Activated naive CD8-positive, alpha-beta T cell treated with anti-CD3 and anti-CD28 coated beads for 36 hours (primary cell): ENCODE results near the gene SPDYC. TPM values are rescaled to one million over a fixed set of nuclear protein-coding genes. Genes with fewer than 3 reads are reported as not detected.
"Not testable (repeated sequence)": the region's sequence is repeated elsewhere in the genome, so short reads cannot be mapped to it uniquely, and the experiment has no call there.

ENCODE experiments used
- DNase-seq: peaks from one replicate; pipeline ENCODE4 v3.0.0; 2021
- H3K27ac Mint-ChIP-seq: one replicate; pipeline ENCODE4 v1.8.0; 2022; ENCODE audit warnings: mild to moderate bottlenecking, moderate library complexity, mixed read lengths
- H3K27me3 Mint-ChIP-seq: one replicate; pipeline ENCODE4 v1.8.0; 2022; ENCODE audit warnings: mild to moderate bottlenecking, mixed read lengths
- H3K36me3 Mint-ChIP-seq: one replicate; pipeline ENCODE4 v1.8.0; 2021; ENCODE audit warnings: mild to moderate bottlenecking, mixed read lengths
- H3K4me1 Mint-ChIP-seq: one replicate; pipeline ENCODE4 v1.8.0; 2021; ENCODE audit warnings: mixed read lengths
- H3K4me3 Mint-ChIP-seq: one replicate; pipeline ENCODE4 v1.8.0; 2022; ENCODE audit warnings: mild to moderate bottlenecking, moderate library complexity, mixed read lengths
- H3K9me3 Mint-ChIP-seq: one replicate; pipeline ENCODE4 v1.8.0; 2022; ENCODE audit warnings: mixed read lengths
- total RNA-seq, 2 experiments: library from RNA; stranded (reverse); gene quantifications; one replicate each; pipeline ENCODE4 v1.2.3, GENCODE V29; 2021

Gene SPDYC
- total RNA-seq, 2 experiments from 2014 or later = not detected

GRCh38 chr11:65131417-65131776, 38.6 kb upstream of the SPDYC start:
- peaks cover 6% of the 10 kb centered on the region for H3K36me3 Mint-ChIP-seq
- H3K27me3 Mint-ChIP-seq = no peaks in the 10 kb centered on the region
- peaks cover 21% of the 10 kb centered on the region for H3K4me1 Mint-ChIP-seq
- H3K27ac Mint-ChIP-seq = no peak overlapping the region
- no peak for DNase-seq
- H3K9me3 Mint-ChIP-seq = no peaks in the 10 kb centered on the region
- H3K4me3 Mint-ChIP-seq = no peak overlapping the region

DNA sequence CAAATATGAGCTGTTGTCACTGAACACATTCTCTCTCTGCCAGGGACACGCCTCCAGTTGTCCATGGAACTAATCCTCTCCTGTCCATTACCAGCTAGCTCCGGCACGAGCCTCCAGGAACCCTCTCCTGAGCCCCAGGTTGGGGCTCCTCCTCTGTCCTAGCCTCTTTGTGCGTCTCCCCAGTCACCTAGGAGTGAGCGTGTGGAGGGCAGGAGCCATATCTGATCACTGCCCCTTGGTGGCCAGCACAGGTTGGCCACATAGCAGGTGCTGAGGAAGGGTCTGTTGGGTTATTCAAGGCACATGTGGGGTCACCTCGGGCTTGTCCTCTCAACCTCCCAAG, 38.2 kb upstream of the SPDYC start:
- no peaks in the 10 kb centered on the region for H3K27me3 Mint-ChIP-seq
- H3K4me1 Mint-ChIP-seq = peaks cover 24% of the 10 kb centered on the region
- no peaks in the 10 kb centered on the region for H3K9me3 Mint-ChIP-seq
- no peak for DNase-seq
- H3K36me3 Mint-ChIP-seq = peaks cover 6% of the 10 kb centered on the region
- no peak overlapping the region for H3K4me3 Mint-ChIP-seq
- no peak overlapping the region for H3K27ac Mint-ChIP-seq

DNA sequence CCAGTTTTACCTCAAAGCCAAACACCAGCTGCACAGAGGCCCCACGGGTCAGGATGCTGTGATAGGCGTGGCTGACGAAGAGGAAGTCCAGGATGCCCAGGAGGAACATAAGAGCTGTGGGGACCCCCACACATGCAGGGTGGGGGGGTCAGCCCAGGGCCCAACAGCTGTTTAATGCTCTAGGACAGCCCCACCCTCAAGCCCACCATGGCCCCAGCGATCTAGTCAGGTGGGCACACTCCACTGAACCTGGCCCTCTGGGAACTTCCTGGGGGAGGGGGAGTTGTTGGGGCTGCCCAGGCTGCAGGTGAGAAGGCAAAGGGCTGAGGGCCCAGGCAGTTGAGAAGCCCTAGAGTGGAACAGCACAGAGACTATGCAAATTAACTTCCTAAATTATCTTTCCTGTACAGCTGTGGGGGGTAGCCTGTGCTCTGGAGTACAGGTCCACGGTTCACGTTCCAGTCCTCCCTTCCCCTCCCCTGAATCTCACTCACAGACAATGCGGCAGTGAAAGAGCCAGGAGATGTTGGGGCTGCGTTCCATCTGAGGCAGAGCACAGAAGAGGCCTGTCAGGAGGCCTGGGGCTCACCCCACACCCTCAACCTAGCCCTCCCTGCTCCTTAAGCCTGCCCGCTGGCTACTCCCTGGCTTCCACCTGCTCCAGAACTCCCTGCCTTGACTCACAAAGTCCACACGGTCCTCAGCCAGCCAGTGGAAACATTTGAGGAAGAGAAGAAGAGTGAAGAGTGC, 37.6 kb upstream of the SPDYC start:
- no peaks in the 10 kb centered on the region for H3K9me3 Mint-ChIP-seq
- H3K27me3 Mint-ChIP-seq = no peaks in the 10 kb centered on the region
- DNase-seq = no peak
- peaks cover 24% of the 10 kb centered on the region for H3K4me1 Mint-ChIP-seq
- peaks cover 6% of the 10 kb centered on the region for H3K36me3 Mint-ChIP-seq
- H3K4me3 Mint-ChIP-seq = peak overlapping the region; percentile 98
- peak overlapping the region; percentile 99 for H3K27ac Mint-ChIP-seq

DNA sequence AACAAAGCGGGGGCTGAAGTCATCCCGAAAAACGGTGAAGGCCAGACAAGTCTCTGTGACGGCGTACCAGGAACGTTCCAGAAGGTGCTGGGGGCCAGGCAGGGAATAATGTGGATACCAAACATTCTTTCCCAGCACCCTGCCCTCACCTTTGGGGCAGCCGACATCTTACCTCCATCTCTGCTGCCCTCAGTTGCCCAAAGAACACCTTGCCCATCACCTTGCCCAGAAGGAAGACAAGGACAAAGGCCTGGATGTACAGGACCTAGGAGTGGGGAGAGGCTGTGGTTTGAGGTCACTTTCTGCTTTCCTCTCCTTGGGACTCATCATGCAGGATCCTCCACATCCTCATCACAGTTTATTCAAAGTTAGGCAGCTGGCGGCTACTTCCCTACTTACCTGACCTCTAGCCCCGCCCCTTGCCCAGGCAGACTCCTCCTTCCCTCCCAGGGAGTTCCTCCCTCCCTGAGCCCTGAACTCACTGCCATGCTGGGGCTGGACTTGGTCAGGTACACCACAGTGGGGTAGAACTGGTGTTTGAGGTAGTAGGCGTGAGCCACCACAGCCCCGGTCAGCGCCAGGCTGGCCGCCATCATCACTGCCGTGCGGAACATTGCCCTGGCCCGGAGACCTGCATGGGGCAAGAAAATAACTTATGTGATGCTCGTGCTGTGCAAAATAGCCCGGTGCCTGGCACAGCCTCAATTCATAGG, 36.9 kb upstream of the SPDYC start:
- no peaks in the 10 kb centered on the region for H3K9me3 Mint-ChIP-seq
- no peaks in the 10 kb centered on the region for H3K27me3 Mint-ChIP-seq
- DNase-seq = peak; percentile 61
- H3K27ac Mint-ChIP-seq = peak overlapping the region; percentile 99
- H3K4me3 Mint-ChIP-seq = peak overlapping the region; percentile 98
- H3K36me3 Mint-ChIP-seq = peaks cover 6% of the 10 kb centered on the region
- peaks cover 24% of the 10 kb centered on the region for H3K4me1 Mint-ChIP-seq

- peaks cover 6% of the 10 kb centered on the region for H3K36me3 Mint-ChIP-seq
- peak overlapping the region; percentile 98 for H3K4me3 Mint-ChIP-seq
- no peaks in the 10 kb centered on the region for H3K9me3 Mint-ChIP-seq
- peak overlapping the region; percentile 99 for H3K27ac Mint-ChIP-seq
- DNase-seq = no peak
- peaks cover 24% of the 10 kb centered on the region for H3K4me1 Mint-ChIP-seq
- H3K27me3 Mint-ChIP-seq = no peaks in the 10 kb centered on the region
Measured at GRCh38 chr11:65133724-65134123, 36.3 kb upstream of the SPDYC start.

GRCh38 chr11:65134240-65134951, 35.6 kb upstream of the SPDYC start, which contains the start of gene SYVN1:
SYVN1 (minus strand) TSS chr11:65134519; CDS start chr11:65133601, 918 bp downstream.
- peaks cover 6% of the 10 kb centered on the region for H3K36me3 Mint-ChIP-seq
- H3K4me3 Mint-ChIP-seq = peak within 1 kb of the TSS; percentile 98

GRCh38 chr11:65134952-65135632, 34.9 kb upstream of the SPDYC start:
- H3K27ac Mint-ChIP-seq = peak overlapping the region; percentile 99
- peaks cover 6% of the 10 kb centered on the region for H3K36me3 Mint-ChIP-seq
- H3K9me3 Mint-ChIP-seq = no peaks in the 10 kb centered on the region
- peak; percentile 81 for DNase-seq
- peak overlapping the region; percentile 98 for H3K4me3 Mint-ChIP-seq
- H3K4me1 Mint-ChIP-seq = peaks cover 24% of the 10 kb centered on the region
- H3K27me3 Mint-ChIP-seq = no peaks in the 10 kb centered on the region

More at GRCh38 chr11:65134240-65134951, 35.6 kb upstream of the SPDYC start, which contains the start of gene SYVN1:
- Mint-ChIP-seq H3K4me1 (peaks cover 24% of the 10 kb centered on the region), H3K9me3 (no peaks in the 10 kb centered on the region), H3K27ac (peak within 1 kb of the TSS; percentile 99), H3K27me3 (no peaks in the 10 kb centered on the region)
- peak; percentile 92 for DNase-seq

- Mint-ChIP-seq H3K27ac (peak overlapping the region; percentile 99), H3K4me1 (peaks cover 24% of the 10 kb centered on the region), H3K27me3 (no peaks in the 10 kb centered on the region), H3K4me3 (peak overlapping the region; percentile 98), H3K9me3 (no peaks in the 10 kb centered on the region), H3K36me3 (peaks cover 6% of the 10 kb centered on the region)
- DNase-seq = no peak
Measured at GRCh38 chr11:65135633-65136145, 34.3 kb upstream of the SPDYC start.

GRCh38 chr11:65136515-65137096, 33.4 kb upstream of the SPDYC start:
- Mint-ChIP-seq H3K4me1 (peaks cover 24% of the 10 kb centered on the region), H3K36me3 (peaks cover 2% of the 10 kb centered on the region), H3K27me3 (no peaks in the 10 kb centered on the region), H3K4me3 (no peak overlapping the region), H3K27ac (peak overlapping the region; percentile 81), H3K9me3 (no peaks in the 10 kb centered on the region)
- DNase-seq = no peak

GRCh38 chr11:65141896-65142494, 28.0 kb upstream of the SPDYC start:
- Mint-ChIP-seq H3K4me3 (no peak overlapping the region), H3K27ac (no peak overlapping the region), H3K4me1 (no peaks in the 10 kb centered on the region), H3K9me3 (no peaks in the 10 kb centered on the region), H3K27me3 (no peaks in the 10 kb centered on the region), H3K36me3 (no peaks in the 10 kb centered on the region)
- DNase-seq = no peak

- no peak overlapping the region for H3K27ac Mint-ChIP-seq
- peaks cover 5% of the 10 kb centered on the region for H3K4me1 Mint-ChIP-seq
- DNase-seq = no peak
- no peak overlapping the region for H3K4me3 Mint-ChIP-seq
- no peaks in the 10 kb centered on the region for H3K36me3 Mint-ChIP-seq
- no peaks in the 10 kb centered on the region for H3K9me3 Mint-ChIP-seq
- no peaks in the 10 kb centered on the region for H3K27me3 Mint-ChIP-seq
Measured at GRCh38 chr11:65147352-65148075, 22.5 kb upstream of the SPDYC start.

- no peaks in the 10 kb centered on the region for H3K36me3 Mint-ChIP-seq
- peaks cover 5% of the 10 kb centered on the region for H3K4me1 Mint-ChIP-seq
- DNase-seq = no peak
- H3K27ac Mint-ChIP-seq = no peak overlapping the region
- H3K4me3 Mint-ChIP-seq = no peak overlapping the region
- no peaks in the 10 kb centered on the region for H3K9me3 Mint-ChIP-seq
- H3K27me3 Mint-ChIP-seq = peaks cover 5% of the 10 kb centered on the region
Measured at GRCh38 chr11:65148657-65149056, 21.4 kb upstream of the SPDYC start.

DNA sequence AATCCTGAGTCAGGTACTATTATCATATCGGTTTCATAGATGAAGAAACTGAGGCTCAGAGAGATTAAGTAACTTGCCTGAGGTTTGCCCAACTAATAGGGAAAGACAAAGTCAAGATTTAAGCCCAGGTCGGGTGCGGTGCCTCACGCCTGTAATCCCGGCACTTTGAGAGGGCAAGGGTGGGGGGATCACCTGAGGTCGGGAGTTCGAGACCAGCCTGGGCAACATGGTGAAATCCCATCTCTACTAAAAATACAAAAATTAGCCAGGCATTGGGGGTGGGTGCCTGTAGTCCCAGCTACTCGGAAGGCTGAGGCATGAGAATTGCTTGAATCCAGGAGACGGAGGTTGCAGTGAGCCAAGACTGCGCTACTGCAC, 19.9 kb upstream of the SPDYC start:
- H3K4me3 Mint-ChIP-seq, DNase-seq, H3K4me1 Mint-ChIP-seq, H3K27ac Mint-ChIP-seq, H3K27me3 Mint-ChIP-seq, H3K9me3 Mint-ChIP-seq, H3K36me3 Mint-ChIP-seq: not testable (repeated sequence)
